Measurements from ENCODE around the gene SPX. TPM values are rescaled to one million over a fixed set of nuclear protein-coding genes. Genes with fewer than 3 reads are reported as not detected.

SPX gene
- polyA plus RNA-seq, 3 donors from 2014 or later, result 0.15 TPM; not detected in 2

DNA sequence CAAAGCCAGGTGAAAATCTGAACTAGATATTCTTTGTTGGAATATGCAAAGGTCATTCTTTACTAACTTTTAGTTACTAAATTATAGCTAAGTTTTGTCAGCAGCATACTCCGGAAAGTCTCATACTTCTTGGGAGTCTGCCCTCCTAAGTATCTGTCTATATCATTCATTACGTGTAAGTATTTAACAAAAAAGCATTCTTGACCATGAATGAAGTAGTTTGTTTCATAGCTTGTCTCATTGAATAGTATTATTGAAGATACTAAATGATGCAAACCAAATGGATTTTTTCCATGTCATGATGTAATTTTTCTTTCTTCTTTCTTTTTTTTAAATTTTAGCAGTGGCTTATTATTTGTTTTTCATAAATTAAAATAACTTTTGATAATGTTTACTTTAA is 9.8 kb upstream of the SPX start:
- no peak overlapping the region for H3K4me3 Mint-ChIP-seq
- H3K36me3 Mint-ChIP-seq, result peaks cover 7 to 25% (median 7%) of the 10 kb centered on the region in 3 donors
- H3K4me1 Mint-ChIP-seq, result no peaks in the 10 kb centered on the region
- no peak for DNase-seq
- no peaks in the 10 kb centered on the region for H3K9me3 Mint-ChIP-seq
- H3K27me3 Mint-ChIP-seq (ENCODE audit: low read depth in 3 of 3), result peaks cover 0 to 2% (median 0%) of the 10 kb centered on the region in 3 donors
- H3K27ac Mint-ChIP-seq, result no peak overlapping the region

DNA sequence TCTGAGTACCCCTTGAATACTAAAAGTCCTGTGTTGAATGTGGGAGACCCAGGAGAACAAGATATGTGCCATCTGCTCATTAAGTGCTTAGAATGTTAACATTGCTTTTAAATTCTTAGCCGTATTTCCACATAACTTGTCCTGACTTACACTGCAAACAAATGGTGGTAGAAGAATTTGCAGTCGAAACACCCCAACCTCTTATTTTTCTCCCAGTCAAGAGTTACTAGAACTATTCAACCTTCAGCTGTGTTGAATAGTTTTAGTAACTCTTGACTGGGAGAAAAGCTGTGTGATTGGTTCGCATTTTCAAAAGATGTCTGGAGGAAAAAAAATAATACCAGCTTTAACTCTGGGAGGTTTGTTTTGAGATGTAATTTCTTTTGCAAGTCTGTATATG is 7.6 kb upstream of the SPX start:
- Mint-ChIP-seq H3K9me3 (no peaks in the 10 kb centered on the region), H3K4me1 (no peaks in the 10 kb centered on the region), H3K27ac (no peak overlapping the region), H3K36me3 (peaks cover 3 to 18% (median 4%) of the 10 kb centered on the region in 3 donors), H3K27me3 (ENCODE audit: low read depth in 3 of 3) (peaks cover 0 to under 1% (median 0%) of the 10 kb centered on the region in 3 donors), H3K4me3 (no peak overlapping the region)
- DNase-seq, result no peak

GRCh38 chr12:21521541-21521940 is 4.6 kb upstream of the SPX start:
- Mint-ChIP-seq H3K4me3 (no peak overlapping the region), H3K9me3 (peaks cover 0 to 2% (median 0%) of the 10 kb centered on the region in 6 donors), H3K27ac (no peak overlapping the region), H3K36me3 (peaks cover 0 to 15% (median 4%) of the 10 kb centered on the region in 3 donors), H3K4me1 (no peaks in the 10 kb centered on the region), H3K27me3 (ENCODE audit: low read depth in 3 of 3) (peaks cover 1 to 14% (median 5%) of the 10 kb centered on the region in 3 donors)
- no peak for DNase-seq

- H3K9me3 Mint-ChIP-seq, result peaks cover 0 to 2% (median 0%) of the 10 kb centered on the region in 6 donors
- no peak overlapping the region for H3K4me3 Mint-ChIP-seq
- DNase-seq, result no peak
- peaks cover 3 to 8% of the 10 kb centered on the region in 2 donors for H3K4me1 Mint-ChIP-seq
- no peak overlapping the region for H3K27ac Mint-ChIP-seq
- H3K36me3 Mint-ChIP-seq, result peaks cover 0 to 12% (median 0%) of the 10 kb centered on the region in 3 donors
- peaks cover 1 to 19% (median 6%) of the 10 kb centered on the region in 3 donors for H3K27me3 Mint-ChIP-seq (ENCODE audit: low read depth in 3 of 3)
These were observed 2.9 kb upstream of the SPX start for GRCh38 chr12:21523148-21523547.

GRCh38 chr12:21526721-21527345 is 737 bp downstream of the SPX start:
- peaks cover 0 to 5% (median 0%) of the 10 kb centered on the region in 3 donors for H3K36me3 Mint-ChIP-seq
- peaks cover 0 to 2% (median 0%) of the 10 kb centered on the region in 6 donors for H3K9me3 Mint-ChIP-seq
- no peak for DNase-seq
- peak overlapping the region; percentile 12 to 76 (median 57) for H3K4me3 Mint-ChIP-seq
- peaks cover 4 to 15% of the 10 kb centered on the region in 2 donors for H3K4me1 Mint-ChIP-seq
- H3K27ac Mint-ChIP-seq, result no peak overlapping the region
- H3K27me3 Mint-ChIP-seq (ENCODE audit: low read depth in 3 of 3), result peaks cover 6 to 31% (median 9%) of the 10 kb centered on the region in 3 donors

- no peak overlapping the region for H3K27ac Mint-ChIP-seq
- DNase-seq, result peak; percentile 10 to 32 (median 19)
- peaks cover 0 to 5% (median 0%) of the 10 kb centered on the region in 3 donors for H3K36me3 Mint-ChIP-seq
- H3K9me3 Mint-ChIP-seq, result peaks cover 0 to 2% (median 0%) of the 10 kb centered on the region in 6 donors
- peaks cover 4 to 15% of the 10 kb centered on the region in 2 donors for H3K4me1 Mint-ChIP-seq
- peak overlapping the region; percentile 10 to 52 (median 40) for H3K4me3 Mint-ChIP-seq
- peaks cover 6 to 35% (median 9%) of the 10 kb centered on the region in 3 donors for H3K27me3 Mint-ChIP-seq (ENCODE audit: low read depth in 3 of 3)
These were observed 1.5 kb downstream of the SPX start for GRCh38 chr12:21527451-21528180.

- H3K27ac Mint-ChIP-seq, result no peak overlapping the region
- peaks cover 6 to 35% (median 9%) of the 10 kb centered on the region in 3 donors for H3K27me3 Mint-ChIP-seq (ENCODE audit: low read depth in 3 of 3)
- H3K4me3 Mint-ChIP-seq, result no peak overlapping the region
- H3K4me1 Mint-ChIP-seq, result peaks cover 4 to 15% of the 10 kb centered on the region in 2 donors
- H3K36me3 Mint-ChIP-seq, result peaks cover 0 to 5% (median 0%) of the 10 kb centered on the region in 3 donors
- DNase-seq, result no peak
- peaks cover 0 to 2% (median 0%) of the 10 kb centered on the region in 6 donors for H3K9me3 Mint-ChIP-seq
These were observed 2.9 kb downstream of the SPX start for GRCh38 chr12:21528953-21529352.

- peaks cover 0 to 2% (median 0%) of the 10 kb centered on the region in 6 donors for H3K9me3 Mint-ChIP-seq
- H3K36me3 Mint-ChIP-seq, result peaks cover 0 to 5% (median 0%) of the 10 kb centered on the region in 3 donors
- no peak for DNase-seq
- H3K4me3 Mint-ChIP-seq, result no peak overlapping the region
- H3K4me1 Mint-ChIP-seq, result peaks cover 4 to 15% of the 10 kb centered on the region in 2 donors
- peaks cover 6 to 38% (median 9%) of the 10 kb centered on the region in 3 donors for H3K27me3 Mint-ChIP-seq (ENCODE audit: low read depth in 3 of 3)
- H3K27ac Mint-ChIP-seq, result no peak overlapping the region
These were observed 3.4 kb downstream of the SPX start for GRCh38 chr12:21529456-21529855.

DNA sequence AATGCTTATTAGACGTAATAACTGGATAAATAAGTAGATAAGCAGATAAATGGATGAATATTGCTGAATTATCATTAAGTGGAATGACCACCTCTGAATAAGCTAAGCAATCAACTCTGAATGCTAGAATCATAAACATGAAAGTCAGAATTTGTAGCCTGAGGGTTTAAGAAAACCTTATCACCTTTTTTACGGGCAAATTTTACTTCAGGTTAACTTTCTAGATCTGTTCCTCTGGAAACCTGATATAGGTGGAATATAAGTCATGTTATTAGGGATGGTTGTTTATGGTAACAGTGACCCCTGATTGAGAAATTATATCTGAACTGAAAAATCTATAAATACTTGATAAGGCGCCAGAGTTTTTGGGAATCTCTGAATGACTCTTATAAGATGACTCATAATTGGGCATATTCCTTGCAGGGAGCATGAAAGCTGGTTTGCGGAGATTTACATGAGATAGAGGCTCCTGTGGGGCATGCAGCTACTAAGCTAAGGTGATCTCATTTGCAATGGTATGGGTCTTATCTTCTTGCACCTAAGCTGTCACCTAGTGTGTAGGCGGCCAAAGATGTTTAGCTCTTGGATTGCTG is 12.1 kb downstream of the SPX start:
- Mint-ChIP-seq H3K36me3 (no peaks in the 10 kb centered on the region), H3K4me1 (no peaks in the 10 kb centered on the region), H3K4me3 (no peak overlapping the region), H3K27me3 (ENCODE audit: low read depth in 3 of 3) (peaks cover 0 to 15% (median 2%) of the 10 kb centered on the region in 3 donors), H3K27ac (no peak overlapping the region), H3K9me3 (no peaks in the 10 kb centered on the region)
- no peak for DNase-seq

DNA sequence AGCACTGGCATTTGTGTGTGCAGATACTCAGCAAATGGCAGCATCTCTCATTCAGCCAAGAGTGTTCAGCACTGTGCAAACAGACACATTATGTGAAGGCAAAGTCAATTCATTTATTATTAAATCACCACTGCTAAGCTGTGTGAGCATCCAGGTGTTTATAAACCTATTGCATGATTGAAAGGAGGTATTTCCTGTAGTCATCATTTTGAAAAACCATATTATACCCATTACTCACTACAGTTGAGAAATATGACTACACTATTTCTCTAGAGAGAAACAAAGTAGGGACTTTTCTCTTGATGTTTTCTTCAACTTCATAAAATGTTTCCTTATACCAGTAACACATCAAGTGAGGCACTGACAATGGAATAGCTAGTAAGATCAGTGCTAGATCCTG is 13.7 kb downstream of the SPX start:
- H3K27me3 Mint-ChIP-seq (ENCODE audit: low read depth in 3 of 3), result peaks cover 1 to 14% (median 2%) of the 10 kb centered on the region in 3 donors
- H3K27ac Mint-ChIP-seq, result no peak overlapping the region
- no peaks in the 10 kb centered on the region for H3K4me1 Mint-ChIP-seq
- no peaks in the 10 kb centered on the region for H3K9me3 Mint-ChIP-seq
- DNase-seq, result no peak
- no peaks in the 10 kb centered on the region for H3K36me3 Mint-ChIP-seq
- no peak overlapping the region for H3K4me3 Mint-ChIP-seq

DNA sequence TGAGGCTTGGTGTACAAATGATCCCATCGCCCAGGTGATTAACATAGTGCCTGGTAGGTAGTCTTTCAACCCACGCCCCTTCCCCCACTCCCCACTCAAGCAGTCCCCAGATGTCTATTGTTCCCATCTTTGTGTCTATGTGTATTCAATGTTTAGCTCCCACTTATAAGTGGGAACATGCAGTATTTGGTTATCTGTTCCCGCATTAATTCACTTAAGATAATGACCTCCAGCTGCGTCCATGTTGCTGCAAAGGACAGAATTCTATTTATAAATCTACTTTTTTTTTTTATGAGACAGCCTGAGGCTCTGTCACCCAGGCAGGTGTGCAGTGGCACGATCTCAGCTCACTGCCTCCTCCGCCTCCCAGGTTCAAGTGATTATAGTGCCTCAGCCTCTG is 15.7 kb downstream of the SPX start:
- H3K4me1 Mint-ChIP-seq, result no peaks in the 10 kb centered on the region
- no peaks in the 10 kb centered on the region for H3K9me3 Mint-ChIP-seq

GRCh38 chr12:21542403-21542802 is 16.3 kb downstream of the SPX start:
- DNase-seq, result no peak
- no peaks in the 10 kb centered on the region for H3K9me3 Mint-ChIP-seq
- H3K4me3 Mint-ChIP-seq, result no peak overlapping the region
- H3K36me3 Mint-ChIP-seq, result no peaks in the 10 kb centered on the region
- peaks cover 1 to 9% (median 2%) of the 10 kb centered on the region in 3 donors for H3K27me3 Mint-ChIP-seq (ENCODE audit: low read depth in 3 of 3)
- H3K27ac Mint-ChIP-seq, result no peak overlapping the region
- no peaks in the 10 kb centered on the region for H3K4me1 Mint-ChIP-seq

More for the DNA sequence above, 15.7 kb downstream of the SPX start:
- peaks cover 1 to 9% (median 2%) of the 10 kb centered on the region in 3 donors for H3K27me3 Mint-ChIP-seq (ENCODE audit: low read depth in 3 of 3)
- no peak overlapping the region for H3K27ac Mint-ChIP-seq
- no peaks in the 10 kb centered on the region for H3K36me3 Mint-ChIP-seq
- no peak for DNase-seq
- H3K4me3 Mint-ChIP-seq, result no peak overlapping the region

DNA sequence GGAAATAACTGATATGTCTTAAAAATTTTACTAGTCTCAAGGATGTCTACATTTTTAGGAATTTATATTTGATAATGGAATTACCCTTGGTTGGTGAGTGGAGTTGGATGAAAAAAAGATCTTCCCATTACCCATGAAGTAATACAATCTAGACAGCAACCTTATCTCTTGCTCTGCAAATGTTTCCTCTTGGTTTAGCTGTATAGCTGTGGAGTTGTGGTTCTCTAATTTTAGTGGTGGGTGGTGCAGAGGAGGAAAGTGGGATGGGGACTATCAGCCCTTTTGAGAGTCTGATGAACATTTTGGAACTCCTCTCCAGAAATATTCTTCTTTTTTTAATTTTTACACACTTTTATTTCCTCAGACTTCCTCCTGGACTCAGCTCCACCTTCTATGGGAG is 17.1 kb downstream of the SPX start:
- Mint-ChIP-seq H3K27me3 (ENCODE audit: low read depth in 3 of 3) (peaks cover 1 to 9% (median 2%) of the 10 kb centered on the region in 3 donors), H3K36me3 (no peaks in the 10 kb centered on the region), H3K4me3 (no peak overlapping the region), H3K4me1 (no peaks in the 10 kb centered on the region), H3K9me3 (no peaks in the 10 kb centered on the region), H3K27ac (no peak overlapping the region)
- no peak for DNase-seq

- no peak for DNase-seq
- Mint-ChIP-seq H3K27me3 (ENCODE audit: low read depth in 3 of 3) (peaks cover 2 to 8% (median 3%) of the 10 kb centered on the region in 3 donors), H3K9me3 (no peaks in the 10 kb centered on the region), H3K27ac (no peak overlapping the region), H3K4me1 (no peaks in the 10 kb centered on the region), H3K36me3 (no peaks in the 10 kb centered on the region), H3K4me3 (no peak overlapping the region)
These were observed 19.5 kb downstream of the SPX start for GRCh38 chr12:21545557-21545956.
